Right atrium auricular region (tissue), 2 donors: ENCODE measurements around the gene TNS3. TPM values are rescaled to one million over a fixed set of nuclear protein-coding genes. Genes with fewer than 3 reads are reported as not detected.

Source experiments
- DNase-seq: peaks from one replicate; pipeline ENCODE4 v3.0.0-alpha.2; 2019; ENCODE audit warnings: low spot score
- H3K27ac ChIP-seq, 2 donors: fragments of 200-600 bp; sonication (generic); 1 replicate in 1 of 2; 2 replicates in 1 of 2; pipeline ENCODE4 v1.5.1; 2016 to 2019
- H3K27me3 ChIP-seq, 2 donors: fragments of 200-600 bp; sonication (generic); one replicate each; pipeline versions ENCODE4 v1.5.1 to v1.6.0; 2017 to 2019
- H3K36me3 ChIP-seq: fragments of 200-600 bp; sonication (generic); one replicate; pipeline ENCODE4 v1.5.1; 2016
- H3K4me1 ChIP-seq, 2 donors: fragments of 200-600 bp; sonication (generic); one replicate each; pipeline versions ENCODE4 v1.5.1 to v1.6.0; 2017 to 2019
- H3K4me3 ChIP-seq, 2 donors: fragments of 200-600 bp; sonication (generic); 1 replicate in 1 of 2; 2 replicates in 1 of 2; pipeline ENCODE4 v1.5.1; 2017 to 2019; ENCODE audit warnings: mild to moderate bottlenecking in 1 of 2, moderate library complexity in 1 of 2
- H3K9me3 ChIP-seq, 2 donors: fragments of 200-600 bp; sonication (generic); one replicate each; pipeline ENCODE4 v1.5.1; 2019
- total RNA-seq, 2 donors: library from RNA; depleted of rRNA; stranded (reverse); fragments of >200 nt; gene quantifications; one replicate each; pipeline ENCODE4 v1.1.0, GENCODE V29; 2016
- TF ChIP-seq, protein P1 (sequence below), 2 donors: fragments of 200-600 bp; sonication (generic); IDR thresholded peaks; one replicate each; pipeline ENCODE4 v1.5.1; 2019; ENCODE audit warnings: antibody characterized with exemption in 2 of 2

Gene TNS3
- total RNA-seq, 2 donors from 2014 or later, result 39.7 to 44.4 TPM

DNA sequence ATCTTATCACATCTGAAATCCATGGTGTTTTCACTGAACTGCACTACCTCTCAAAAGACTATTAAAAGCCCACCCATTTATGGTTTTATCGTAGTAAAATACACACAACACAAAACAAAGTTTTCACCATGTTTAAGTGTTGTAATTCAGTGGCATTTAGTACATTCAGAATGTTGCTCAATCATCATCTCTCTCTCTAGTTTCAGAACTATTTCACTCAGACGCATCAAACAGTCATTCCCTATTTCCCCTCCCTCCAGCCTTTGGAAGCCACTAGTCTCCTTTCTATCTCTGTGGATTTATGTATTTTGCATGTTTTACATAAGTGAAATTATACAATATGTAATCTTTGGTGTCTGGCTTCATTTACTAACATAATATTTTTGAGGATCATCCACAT is 332.6 kb downstream of the TNS3 start:
- DNase-seq, result no peak
- Histone ChIP-seq H3K27me3 (no peaks in the 10 kb centered on the region), H3K4me1 (peaks cover 0 to 10% of the 10 kb centered on the region in 2 donors), H3K27ac (no peak overlapping the region), H3K9me3 (no peaks in the 10 kb centered on the region), H3K4me3 (no peak overlapping the region), H3K36me3 (no peaks in the 10 kb centered on the region)
- TF ChIP-seq, protein P1, sequence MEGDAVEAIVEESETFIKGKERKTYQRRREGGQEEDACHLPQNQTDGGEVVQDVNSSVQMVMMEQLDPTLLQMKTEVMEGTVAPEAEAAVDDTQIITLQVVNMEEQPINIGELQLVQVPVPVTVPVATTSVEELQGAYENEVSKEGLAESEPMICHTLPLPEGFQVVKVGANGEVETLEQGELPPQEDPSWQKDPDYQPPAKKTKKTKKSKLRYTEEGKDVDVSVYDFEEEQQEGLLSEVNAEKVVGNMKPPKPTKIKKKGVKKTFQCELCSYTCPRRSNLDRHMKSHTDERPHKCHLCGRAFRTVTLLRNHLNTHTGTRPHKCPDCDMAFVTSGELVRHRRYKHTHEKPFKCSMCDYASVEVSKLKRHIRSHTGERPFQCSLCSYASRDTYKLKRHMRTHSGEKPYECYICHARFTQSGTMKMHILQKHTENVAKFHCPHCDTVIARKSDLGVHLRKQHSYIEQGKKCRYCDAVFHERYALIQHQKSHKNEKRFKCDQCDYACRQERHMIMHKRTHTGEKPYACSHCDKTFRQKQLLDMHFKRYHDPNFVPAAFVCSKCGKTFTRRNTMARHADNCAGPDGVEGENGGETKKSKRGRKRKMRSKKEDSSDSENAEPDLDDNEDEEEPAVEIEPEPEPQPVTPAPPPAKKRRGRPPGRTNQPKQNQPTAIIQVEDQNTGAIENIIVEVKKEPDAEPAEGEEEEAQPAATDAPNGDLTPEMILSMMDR (IDR thresholded peaks at IDR 0.05), result no peak

DNA sequence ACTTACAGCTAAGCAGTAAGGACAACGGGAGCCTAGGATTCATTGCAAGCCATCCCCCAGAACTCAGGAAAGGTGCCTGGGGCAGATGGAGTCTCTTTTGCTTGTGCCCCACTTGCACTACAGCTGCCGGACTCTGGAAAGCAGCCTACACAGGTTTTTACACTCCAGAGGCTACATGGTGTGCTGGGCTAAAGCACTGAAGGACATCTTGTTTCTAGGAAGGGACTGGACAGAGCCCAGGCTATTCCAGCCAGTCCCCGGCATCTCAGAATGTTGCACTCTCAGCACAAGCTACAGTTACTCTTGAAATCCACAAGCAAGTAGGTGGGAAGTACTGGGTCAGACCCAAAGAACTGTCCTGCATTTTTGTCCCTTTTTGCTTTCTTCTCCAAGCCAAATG is 333.1 kb downstream of the TNS3 start:
- H3K27me3 ChIP-seq, result no peaks in the 10 kb centered on the region
- TF ChIP-seq, protein P1 (IDR thresholded peaks at IDR 0.05), result no peak
- no peak overlapping the region for H3K4me3 ChIP-seq
- no peak overlapping the region for H3K27ac ChIP-seq
- DNase-seq, result no peak
- no peaks in the 10 kb centered on the region for H3K9me3 ChIP-seq
- H3K36me3 ChIP-seq, result no peaks in the 10 kb centered on the region
- H3K4me1 ChIP-seq, result peaks cover 0 to 6% of the 10 kb centered on the region in 2 donors

DNA sequence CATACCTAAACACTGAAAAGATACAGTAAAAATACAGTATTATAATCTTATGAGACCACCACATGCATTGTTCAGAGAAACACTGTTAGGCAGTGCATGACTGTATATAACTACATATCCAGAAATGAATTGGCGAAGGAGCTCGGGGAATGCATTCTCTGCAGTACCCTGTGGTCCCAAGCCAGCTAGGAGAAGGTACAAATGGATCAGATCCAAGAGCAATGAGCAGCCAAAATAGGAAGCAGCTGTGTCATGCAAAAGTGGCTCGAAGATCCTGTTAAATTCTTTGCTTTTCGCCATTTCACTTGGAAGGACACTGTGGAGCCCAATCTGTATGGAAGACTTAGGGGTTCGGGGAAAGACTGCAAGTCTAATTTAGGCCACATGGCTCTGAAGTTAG is 334.8 kb downstream of the TNS3 start:
- Histone ChIP-seq H3K27me3 (no peaks in the 10 kb centered on the region), H3K36me3 (no peaks in the 10 kb centered on the region), H3K27ac (no peak overlapping the region), H3K9me3 (no peaks in the 10 kb centered on the region), H3K4me1 (no peaks in the 10 kb centered on the region), H3K4me3 (no peak overlapping the region)
- TF ChIP-seq, protein P1 (IDR thresholded peaks at IDR 0.05), result no peak
- DNase-seq, result no peak

DNA sequence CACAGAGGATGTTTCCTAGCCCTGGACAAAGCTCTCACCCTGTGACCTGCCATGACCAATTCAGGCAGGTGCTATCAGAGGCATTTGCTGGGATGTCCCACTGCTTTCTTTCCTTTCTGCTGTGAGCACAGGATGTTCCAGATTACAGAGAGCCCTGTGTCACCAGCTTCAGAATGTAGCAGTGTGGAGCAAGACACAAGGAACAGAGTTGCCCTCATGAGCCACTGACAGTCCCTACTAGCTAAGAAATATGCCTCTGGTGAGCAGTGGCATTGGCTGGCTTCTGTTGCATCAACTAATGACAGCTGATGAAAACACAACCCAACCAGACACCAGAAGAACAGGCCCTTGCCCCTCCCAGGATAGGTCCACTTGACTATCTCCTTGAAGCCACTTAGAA is 337.2 kb downstream of the TNS3 start:
- no peak for DNase-seq
- Histone ChIP-seq H3K27me3 (no peaks in the 10 kb centered on the region), H3K9me3 (no peaks in the 10 kb centered on the region), H3K4me1 (no peaks in the 10 kb centered on the region), H3K4me3 (no peak overlapping the region), H3K36me3 (no peaks in the 10 kb centered on the region), H3K27ac (no peak overlapping the region)
- TF ChIP-seq, protein P1 (IDR thresholded peaks at IDR 0.05), result no peak

DNA sequence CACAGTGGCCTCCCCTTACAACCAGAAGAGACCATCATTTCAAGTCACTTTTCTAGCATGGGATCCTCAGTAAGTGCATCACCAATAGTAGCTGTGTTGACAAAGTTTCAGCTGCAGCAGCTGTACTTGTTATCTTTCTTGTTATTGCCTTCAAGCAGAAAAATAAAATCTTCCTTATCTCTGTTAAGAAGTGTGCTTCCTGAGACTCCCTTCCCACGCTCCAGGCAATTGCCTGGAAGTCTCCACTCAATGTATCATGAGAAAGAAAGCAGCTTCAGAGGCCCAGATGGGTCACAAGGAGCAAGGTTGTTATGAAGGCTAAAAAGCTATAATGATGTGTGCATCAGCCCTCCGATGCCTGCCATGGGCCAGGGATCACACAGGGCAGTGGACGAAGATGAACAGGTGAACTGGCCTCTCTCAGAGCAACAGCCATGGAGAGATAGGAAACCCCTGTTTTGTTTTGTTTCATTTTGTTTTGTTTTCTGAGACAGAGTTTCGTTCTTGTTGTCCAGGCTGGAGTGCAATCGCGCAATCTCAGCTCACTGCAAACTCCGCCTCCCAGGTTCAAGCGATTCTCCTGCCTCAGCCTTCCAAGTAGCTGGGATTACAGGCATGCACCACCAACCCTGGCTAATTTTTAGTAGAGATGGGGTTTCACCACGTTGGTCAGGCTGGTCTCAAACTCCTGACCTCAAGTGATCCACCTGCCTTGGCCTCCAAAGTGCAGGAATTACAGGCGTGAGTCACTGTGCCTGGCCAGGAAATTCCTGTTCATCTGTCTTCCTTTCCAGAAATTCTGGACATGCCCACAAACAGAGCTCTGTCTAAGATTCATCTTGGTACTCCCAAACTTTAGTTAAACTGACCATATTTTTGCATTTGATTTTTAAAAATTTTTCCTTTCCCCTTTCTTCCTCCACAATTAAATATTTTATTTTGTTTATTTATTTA is 340.5 kb downstream of the TNS3 start:
- H3K36me3 ChIP-seq, result no peaks in the 10 kb centered on the region
- no peak for DNase-seq
- H3K27me3 ChIP-seq, result no peaks in the 10 kb centered on the region
- no peak overlapping the region for H3K4me3 ChIP-seq
- TF ChIP-seq, protein P1 (IDR thresholded peaks at IDR 0.05), result no peak
- H3K9me3 ChIP-seq, result no peaks in the 10 kb centered on the region
- H3K27ac ChIP-seq, result no peak overlapping the region
- peaks cover 0 to 2% of the 10 kb centered on the region in 2 donors for H3K4me1 ChIP-seq
